Measurements from ENCODE around the gene KCNQ2. TPM values are rescaled to one million over a fixed set of nuclear protein-coding genes. Genes with fewer than 3 reads are reported as not detected.

The KCNQ2 gene
- total RNA-seq, 1 donor from 2014 or later, result 157 TPM

- Mint-ChIP-seq H3K36me3 (ENCODE audit: low read depth) (no peaks in the 10 kb centered on the region), H3K4me1 (peaks cover 13% of the 10 kb centered on the region), H3K4me3 (no peak overlapping the region), H3K9me3 (no peaks in the 10 kb centered on the region), H3K27me3 (ENCODE audit: low read depth) (no peaks in the 10 kb centered on the region), H3K27ac (ENCODE audit: unreplicated experiment) (no peak overlapping the region)
- TF ChIP-seq CTCF (conservative IDR thresholded peaks at IDR 0.05), result no peak
- DNase-seq (ENCODE audit: low read depth, low spot score), result no peak
These were observed 63.2 kb downstream of the KCNQ2 start for GRCh38 chr20:63409066-63409833.

DNA sequence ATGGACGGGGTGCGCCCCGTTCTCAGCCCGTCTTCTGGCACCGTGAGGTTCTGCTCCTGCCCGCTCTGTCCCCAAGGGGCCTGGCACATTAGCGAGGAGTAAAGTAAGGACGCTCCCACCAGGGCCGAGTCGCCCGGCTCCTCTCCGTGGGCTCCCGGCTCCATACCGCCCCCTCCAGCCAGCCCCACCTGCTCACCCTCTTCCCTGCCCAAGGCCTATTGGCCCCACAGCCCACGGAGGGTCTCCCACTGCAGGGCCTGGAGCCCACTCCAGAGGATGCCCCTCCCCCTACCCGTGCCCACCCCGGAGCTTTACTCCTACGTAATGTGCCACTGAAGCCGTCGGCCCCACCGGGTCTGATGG, 63.8 kb downstream of the KCNQ2 start:
- H3K36me3 Mint-ChIP-seq (ENCODE audit: low read depth), result no peaks in the 10 kb centered on the region
- no peak for TF ChIP-seq CTCF (conservative IDR thresholded peaks at IDR 0.05)
- H3K4me1 Mint-ChIP-seq, result peaks cover 13% of the 10 kb centered on the region
- no peak overlapping the region for H3K27ac Mint-ChIP-seq (ENCODE audit: unreplicated experiment)
- no peak for DNase-seq (ENCODE audit: low read depth, low spot score)
- H3K9me3 Mint-ChIP-seq, result no peaks in the 10 kb centered on the region
- H3K4me3 Mint-ChIP-seq, result no peak overlapping the region
- H3K27me3 Mint-ChIP-seq (ENCODE audit: low read depth), result no peaks in the 10 kb centered on the region

DNA sequence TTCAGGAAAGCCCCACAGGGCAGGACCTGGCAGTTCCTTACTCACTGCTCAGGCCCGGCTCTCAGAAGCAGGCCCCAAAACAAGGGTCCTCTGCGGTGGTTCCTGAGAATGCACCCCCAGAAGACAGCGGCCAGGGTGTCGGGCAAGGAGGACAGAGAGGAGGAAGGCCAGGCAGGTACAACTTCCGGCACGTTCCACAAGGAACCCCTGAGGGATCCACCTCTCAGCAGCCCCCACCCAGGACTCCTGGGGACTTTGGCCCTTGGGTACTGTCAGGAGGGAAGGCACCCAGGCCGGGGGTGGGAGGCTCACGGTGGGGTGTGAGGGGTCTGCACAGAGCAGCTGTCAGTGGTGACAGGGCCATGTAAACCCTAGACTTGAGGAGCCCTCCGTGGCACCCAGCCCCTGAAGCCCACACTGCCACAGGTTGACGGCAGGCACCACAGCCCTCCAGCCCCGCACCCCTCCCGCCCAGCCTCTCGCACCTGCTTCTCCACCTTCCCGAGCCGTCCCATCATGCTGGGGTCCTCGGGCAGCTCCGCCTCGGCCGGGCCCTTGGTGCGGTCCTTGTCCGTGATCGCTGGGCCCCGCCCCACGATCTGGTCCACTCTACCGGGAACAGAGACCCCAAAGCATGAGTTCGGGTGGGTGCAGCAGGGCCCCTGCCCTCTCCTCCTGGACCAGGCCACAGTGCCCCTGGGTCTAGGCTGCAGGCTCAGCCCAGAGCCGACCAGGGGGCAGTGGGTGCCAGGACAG, 64.3 kb downstream of the KCNQ2 start:
- Mint-ChIP-seq H3K27me3 (ENCODE audit: low read depth) (no peaks in the 10 kb centered on the region), H3K9me3 (no peaks in the 10 kb centered on the region), H3K27ac (ENCODE audit: unreplicated experiment) (no peak overlapping the region), H3K4me1 (peaks cover 13% of the 10 kb centered on the region), H3K36me3 (ENCODE audit: low read depth) (no peaks in the 10 kb centered on the region), H3K4me3 (no peak overlapping the region)
- no peak for DNase-seq (ENCODE audit: low read depth, low spot score)
- TF ChIP-seq CTCF (conservative IDR thresholded peaks at IDR 0.05), result no peak

- H3K27ac Mint-ChIP-seq (ENCODE audit: unreplicated experiment), result no peak overlapping the region
These were observed 65.7 kb downstream of the KCNQ2 start for GRCh38 chr20:63406617-63407245.

More at GRCh38 chr20:63406617-63407245, 65.7 kb downstream of the KCNQ2 start:
- TF ChIP-seq CTCF (conservative IDR thresholded peaks at IDR 0.05), result no peak
- H3K4me1 Mint-ChIP-seq, result peaks cover 5% of the 10 kb centered on the region
- H3K36me3 Mint-ChIP-seq (ENCODE audit: low read depth), result no peaks in the 10 kb centered on the region
- DNase-seq (ENCODE audit: low read depth, low spot score), result no peak
- no peaks in the 10 kb centered on the region for H3K9me3 Mint-ChIP-seq
- no peak overlapping the region for H3K4me3 Mint-ChIP-seq
- H3K27me3 Mint-ChIP-seq (ENCODE audit: low read depth), result no peaks in the 10 kb centered on the region
